ENCODE results near the gene EIPR1.

EIPR1 gene

DNA sequence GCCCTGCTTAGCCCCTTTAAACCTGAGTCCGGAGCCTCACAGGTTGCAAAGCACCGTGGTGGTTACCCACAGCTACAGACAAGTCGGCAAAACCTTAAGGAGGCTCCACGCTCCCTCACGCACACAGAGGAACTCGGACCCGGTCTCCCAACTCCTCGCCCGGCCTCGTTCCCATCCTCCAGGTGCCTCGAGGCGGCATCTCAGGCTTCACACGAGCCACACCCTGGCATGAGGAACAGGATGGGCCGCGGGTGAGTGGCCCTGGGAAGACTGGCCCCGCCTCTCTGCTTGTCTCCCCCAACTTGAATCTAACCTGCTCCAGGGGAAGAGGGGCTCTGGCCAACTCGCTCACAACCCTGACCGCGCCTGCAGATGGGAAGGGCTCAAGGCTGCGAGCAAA is 97.4 kb downstream of the EIPR1 start:
- TF ChIP-seq, protein P1, sequence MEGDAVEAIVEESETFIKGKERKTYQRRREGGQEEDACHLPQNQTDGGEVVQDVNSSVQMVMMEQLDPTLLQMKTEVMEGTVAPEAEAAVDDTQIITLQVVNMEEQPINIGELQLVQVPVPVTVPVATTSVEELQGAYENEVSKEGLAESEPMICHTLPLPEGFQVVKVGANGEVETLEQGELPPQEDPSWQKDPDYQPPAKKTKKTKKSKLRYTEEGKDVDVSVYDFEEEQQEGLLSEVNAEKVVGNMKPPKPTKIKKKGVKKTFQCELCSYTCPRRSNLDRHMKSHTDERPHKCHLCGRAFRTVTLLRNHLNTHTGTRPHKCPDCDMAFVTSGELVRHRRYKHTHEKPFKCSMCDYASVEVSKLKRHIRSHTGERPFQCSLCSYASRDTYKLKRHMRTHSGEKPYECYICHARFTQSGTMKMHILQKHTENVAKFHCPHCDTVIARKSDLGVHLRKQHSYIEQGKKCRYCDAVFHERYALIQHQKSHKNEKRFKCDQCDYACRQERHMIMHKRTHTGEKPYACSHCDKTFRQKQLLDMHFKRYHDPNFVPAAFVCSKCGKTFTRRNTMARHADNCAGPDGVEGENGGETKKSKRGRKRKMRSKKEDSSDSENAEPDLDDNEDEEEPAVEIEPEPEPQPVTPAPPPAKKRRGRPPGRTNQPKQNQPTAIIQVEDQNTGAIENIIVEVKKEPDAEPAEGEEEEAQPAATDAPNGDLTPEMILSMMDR (IDR thresholded peaks at IDR 0.05; ENCODE audit: control insufficient read depth, extremely low read depth, insufficient read depth) = no peak
- H3K4me3 ChIP-seq (ENCODE audit: low read depth, low read length) = no peak overlapping the region
- no peak for DNase-seq (ENCODE audit: low read depth)

DNA sequence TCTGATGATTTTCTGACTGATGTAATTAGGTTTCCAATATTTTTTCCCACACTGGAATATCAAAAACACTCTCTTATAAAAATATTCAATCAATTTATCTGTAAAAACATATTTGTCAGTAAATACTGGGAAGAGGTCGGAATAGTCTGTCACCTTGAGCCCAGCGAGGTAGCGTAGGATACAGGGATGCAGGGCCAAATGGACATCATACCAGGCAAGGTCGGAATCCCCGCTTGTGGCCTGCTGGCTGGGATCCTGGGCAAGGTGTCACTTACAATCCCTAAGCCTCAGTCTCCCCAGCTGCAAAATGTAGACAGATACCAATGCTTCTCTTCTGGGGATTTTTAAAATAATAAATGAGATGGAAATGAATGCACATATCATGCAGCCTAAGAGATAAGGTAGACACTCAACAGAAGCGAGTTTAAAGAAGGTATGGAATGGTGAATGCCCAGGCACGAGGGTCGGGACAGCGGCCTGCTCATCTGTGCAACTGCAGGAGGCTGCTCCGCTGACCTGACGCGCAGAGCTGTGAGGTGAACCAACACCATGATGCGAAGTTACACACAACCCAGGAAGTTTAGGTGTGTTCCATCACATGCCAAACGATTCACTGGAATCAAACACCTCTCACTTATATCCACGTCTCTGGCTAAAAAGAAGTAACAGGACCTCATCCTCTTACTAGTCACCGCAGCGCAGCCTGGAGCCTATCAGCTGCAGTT is 98.2 kb downstream of the EIPR1 start:
- no peak for DNase-seq (ENCODE audit: low read depth)
- TF ChIP-seq, protein P1 (IDR thresholded peaks at IDR 0.05; ENCODE audit: control insufficient read depth, extremely low read depth, insufficient read depth) = no peak
- H3K4me3 ChIP-seq (ENCODE audit: low read depth, low read length) = no peak overlapping the region

DNA sequence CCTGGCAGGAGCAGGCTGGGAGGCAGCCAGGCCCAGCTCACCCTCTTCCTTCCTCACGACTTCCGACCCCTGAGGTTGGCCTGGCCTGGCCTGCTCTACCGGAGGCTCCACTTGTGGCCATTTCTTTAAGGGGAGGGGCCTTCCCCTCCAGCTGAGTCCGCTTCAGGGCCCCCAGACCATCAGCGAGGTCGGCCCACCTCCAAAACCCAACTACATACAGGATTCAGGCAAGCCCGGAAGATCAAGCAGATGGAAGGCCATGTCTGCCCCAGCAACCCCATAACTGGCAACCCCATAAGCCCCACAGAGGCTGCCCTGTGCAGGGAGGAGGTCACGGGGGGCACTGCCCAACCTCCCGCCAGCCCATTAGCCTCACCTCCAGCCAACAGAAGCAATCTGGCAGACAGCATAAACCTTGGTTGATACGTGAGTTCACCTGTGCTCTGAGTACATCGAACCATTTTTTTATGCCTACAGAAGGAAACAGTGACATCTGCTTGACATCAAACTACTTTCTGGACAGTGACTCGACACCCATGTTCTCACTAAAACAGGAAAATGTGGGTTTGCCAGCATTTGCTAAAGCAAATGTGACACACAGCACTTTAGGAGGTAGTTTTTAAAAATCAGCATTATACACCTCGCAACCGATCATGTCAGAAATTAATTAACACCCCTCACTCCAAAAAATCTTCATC is 98.9 kb downstream of the EIPR1 start:
- TF ChIP-seq, protein P1 (IDR thresholded peaks at IDR 0.05; ENCODE audit: control insufficient read depth, extremely low read depth, insufficient read depth) = no peak
- no peak for DNase-seq (ENCODE audit: low read depth)
- no peak overlapping the region for H3K4me3 ChIP-seq (ENCODE audit: low read depth, low read length)

DNA sequence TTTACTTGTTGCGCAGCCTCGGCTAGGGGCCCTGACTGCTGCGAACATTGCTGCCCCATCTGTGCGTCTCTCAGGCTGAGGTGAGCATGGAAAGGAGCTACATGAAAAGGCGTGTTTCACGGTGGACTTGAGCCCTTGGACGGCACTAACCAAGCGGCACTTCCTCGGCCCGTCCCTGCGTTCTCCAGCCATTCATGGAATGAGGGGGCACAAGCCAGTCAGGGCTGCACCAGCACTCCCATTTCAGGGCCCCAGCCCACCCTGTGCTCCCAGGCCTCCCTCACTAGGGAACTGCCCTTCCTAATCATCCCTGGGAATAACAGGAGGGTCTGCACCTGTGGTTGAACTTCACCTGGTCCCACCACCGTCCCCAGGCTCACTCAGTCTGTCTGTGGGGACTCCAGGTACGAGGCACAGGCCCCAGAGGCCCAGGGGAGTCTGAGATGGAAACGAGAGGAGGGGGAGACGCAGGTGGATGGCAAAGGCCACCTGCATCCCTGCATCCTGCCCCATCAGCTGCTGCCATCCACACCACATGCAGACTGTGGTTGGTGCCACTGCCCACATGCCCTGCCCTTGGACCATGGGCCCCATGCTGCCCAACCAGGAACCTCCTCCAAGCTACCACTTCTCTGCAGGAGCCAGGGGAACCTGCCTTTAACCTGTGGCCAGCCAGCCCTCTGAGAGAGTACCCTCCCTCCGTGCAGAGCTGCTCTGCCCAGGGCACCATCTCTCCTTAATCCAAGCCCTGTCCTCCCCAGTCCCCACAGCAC is 99.7 kb downstream of the EIPR1 start:
- DNase-seq (ENCODE audit: low read depth) = no peak
- H3K4me3 ChIP-seq (ENCODE audit: low read depth, low read length) = no peak overlapping the region
- TF ChIP-seq, protein P1 (IDR thresholded peaks at IDR 0.05; ENCODE audit: control insufficient read depth, extremely low read depth, insufficient read depth) = no peak

DNA sequence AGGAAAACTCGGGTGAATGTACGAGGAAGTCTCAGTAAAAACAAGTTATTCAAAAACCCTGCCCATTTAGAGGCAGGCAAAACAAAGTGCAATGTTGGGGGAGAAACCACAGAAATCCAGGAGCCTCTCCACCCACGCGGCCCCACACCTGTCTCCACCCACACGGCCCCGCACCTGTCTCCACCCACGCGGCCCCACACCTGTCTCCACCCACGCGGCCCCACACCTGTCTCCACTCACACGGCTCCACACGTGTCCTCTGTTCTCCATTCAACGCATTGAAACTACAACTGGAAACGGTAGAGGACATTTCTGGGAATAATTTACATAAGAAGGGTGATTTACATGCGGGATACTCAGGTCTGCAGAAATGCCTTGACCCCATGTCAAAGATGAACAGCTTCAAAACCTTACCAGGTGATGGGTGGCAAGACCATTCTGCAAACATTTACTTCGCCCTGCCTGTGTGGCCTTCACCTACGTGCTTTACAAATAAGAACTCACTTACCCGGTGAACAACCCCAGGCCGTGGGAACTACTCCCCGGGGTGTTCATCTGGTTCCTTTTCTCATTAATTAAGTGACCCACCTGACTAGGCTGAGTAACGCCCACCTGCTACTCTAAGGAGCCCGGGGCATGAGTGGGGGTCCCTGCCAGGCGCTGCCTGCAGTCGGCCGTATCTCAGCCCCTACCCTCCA is 100.4 kb downstream of the EIPR1 start:
- TF ChIP-seq, protein P1 (IDR thresholded peaks at IDR 0.05; ENCODE audit: control insufficient read depth, extremely low read depth, insufficient read depth) = no peak
- no peak overlapping the region for H3K4me3 ChIP-seq (ENCODE audit: low read depth, low read length)
- no peak for DNase-seq (ENCODE audit: low read depth)

DNA sequence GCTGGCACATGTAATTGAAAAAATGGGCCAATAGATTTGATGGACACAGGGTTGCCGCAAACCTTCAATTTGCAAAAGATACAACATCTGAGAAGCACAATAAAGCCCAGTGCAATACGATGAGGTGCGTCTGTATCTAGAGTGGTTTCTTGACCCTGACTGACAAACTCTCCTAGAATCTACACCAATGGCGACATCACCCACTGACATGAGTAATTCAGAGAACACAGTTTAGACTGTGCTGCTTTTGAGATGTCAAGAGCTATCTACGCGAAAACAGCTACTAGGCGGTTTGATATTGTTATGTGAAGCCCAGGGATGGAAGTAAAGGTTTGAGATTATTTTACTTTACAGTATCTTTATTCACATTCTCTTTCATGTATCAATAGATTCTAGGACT is 104.9 kb downstream of the EIPR1 start:
- TF ChIP-seq, protein P1 (IDR thresholded peaks at IDR 0.05; ENCODE audit: control insufficient read depth, extremely low read depth, insufficient read depth) = no peak
- DNase-seq (ENCODE audit: low read depth) = no peak

More for the DNA sequence above, 104.9 kb downstream of the EIPR1 start:
- no peak overlapping the region for H3K4me3 ChIP-seq (ENCODE audit: low read depth, low read length)

Measured in LNCaP clone FGC (cell line).